Frontal cortex (tissue), 4 donors: Measurements from ENCODE around the gene KRTAP10-9. TPM values are rescaled to one million over a fixed set of nuclear protein-coding genes. Genes with fewer than 3 reads are reported as not detected.
"Not testable (repeated sequence)": the region's sequence is repeated elsewhere in the genome, so short reads cannot be mapped to it uniquely, and the experiment has no call there.

Source experiments
- DNase-seq, 2 donors: peaks; one replicate each; pipeline ENCODE4 v3.0.0; 2012; ENCODE audit warnings: low spot score in 2 of 2
- FAIRE-seq: peaks from 2 replicates; lab custom pipeline; 2012; peaks lifted over from hg19 to GRCh38; lab: Jason Lieb, UNC
- total RNA-seq: library from RNA; depleted of rRNA; stranded (reverse); fragments of >200 nt; gene quantifications from one replicate; pipeline ENCODE4 v1.2.3, GENCODE V29; 2014
- donor health status: control.
- donor health status: control.
- donor health status: control.

KRTAP10-9 gene
- total RNA-seq, 1 donor from 2014 or later: not detected

DNA sequence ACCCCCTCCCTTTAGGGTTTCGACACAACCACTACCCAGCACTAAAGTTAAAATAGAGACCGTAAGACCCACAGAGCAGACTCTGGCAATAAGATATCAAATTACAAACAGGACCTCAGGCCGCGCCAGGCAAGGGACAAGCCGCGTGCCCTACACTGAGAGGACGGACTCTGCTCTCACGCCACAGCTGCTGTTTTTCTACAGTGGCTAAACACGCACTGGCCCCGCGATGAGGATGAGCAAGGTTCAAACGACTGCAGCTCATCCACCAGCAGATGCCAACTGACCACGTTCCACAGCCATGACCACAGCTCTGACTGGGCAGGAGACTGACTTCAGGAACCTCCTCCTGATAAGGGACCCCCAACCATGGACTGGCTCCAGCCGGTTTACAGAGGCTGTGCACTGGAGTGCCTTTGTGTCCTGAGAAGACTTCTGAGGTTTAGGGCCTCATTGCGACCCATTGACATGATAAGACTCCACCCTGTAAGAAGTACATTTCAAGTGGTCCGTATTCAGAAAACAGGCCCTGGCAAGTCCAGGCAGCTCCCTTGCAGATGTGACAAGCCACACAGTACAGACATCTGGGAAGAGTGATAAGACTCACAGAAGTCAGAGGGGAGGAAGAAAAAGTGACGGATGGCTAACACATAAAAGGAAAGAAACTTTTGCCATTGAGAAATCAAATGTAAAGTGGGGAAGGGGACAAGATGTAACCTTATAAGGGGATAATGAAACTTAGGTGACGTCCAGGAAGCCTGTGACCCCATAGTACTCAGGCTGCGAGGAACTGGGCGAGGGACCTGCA is 33.1 kb upstream of the KRTAP10-9 start:
- DNase-seq (no peak), FAIRE-seq (no peak)

DNA sequence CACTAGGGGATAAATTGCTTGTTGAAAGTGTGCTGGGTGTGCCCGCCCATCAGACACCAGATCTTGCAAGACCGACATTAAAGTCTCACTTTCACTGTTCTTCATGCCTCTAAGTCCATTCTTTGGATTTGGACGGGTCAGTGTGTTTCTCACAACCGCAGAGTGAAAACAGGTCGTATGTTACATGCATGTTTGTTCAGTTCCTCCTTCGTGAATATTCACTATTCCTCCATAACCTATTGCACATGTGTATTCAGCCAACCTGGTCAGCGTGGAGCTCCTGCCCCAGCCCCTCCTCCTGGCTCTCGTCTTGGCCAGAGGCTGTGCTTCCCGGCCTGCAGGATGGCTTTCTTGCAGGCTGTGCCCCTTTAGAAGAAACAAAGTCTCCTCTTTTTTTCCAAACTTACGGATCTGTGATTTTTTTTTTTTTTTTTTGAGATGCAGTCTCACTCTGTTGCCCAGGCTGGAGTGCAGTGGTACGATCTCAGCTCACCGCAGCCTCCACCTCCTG is 32.4 kb upstream of the KRTAP10-9 start:
- no peak for DNase-seq
- no peak for FAIRE-seq

DNA sequence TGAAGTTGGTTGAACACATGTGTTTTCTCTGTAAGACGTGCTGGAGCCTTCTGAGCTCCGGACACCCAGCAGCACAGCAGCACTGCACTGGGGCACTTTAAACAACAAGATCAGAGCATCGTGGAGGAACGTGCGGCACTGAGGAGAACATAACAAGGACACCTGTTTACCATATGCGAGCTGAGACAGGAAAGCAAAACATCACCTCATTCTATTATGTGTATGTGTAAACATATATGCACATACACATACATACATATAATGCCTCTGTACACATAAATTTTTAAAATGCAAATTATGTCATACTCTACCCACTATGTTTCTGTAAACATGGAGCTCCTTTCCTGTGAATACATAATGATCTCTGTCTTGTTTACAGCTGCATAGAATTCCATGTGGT is 31.4 kb upstream of the KRTAP10-9 start:
- no peak for FAIRE-seq
- no peak for DNase-seq

DNA sequence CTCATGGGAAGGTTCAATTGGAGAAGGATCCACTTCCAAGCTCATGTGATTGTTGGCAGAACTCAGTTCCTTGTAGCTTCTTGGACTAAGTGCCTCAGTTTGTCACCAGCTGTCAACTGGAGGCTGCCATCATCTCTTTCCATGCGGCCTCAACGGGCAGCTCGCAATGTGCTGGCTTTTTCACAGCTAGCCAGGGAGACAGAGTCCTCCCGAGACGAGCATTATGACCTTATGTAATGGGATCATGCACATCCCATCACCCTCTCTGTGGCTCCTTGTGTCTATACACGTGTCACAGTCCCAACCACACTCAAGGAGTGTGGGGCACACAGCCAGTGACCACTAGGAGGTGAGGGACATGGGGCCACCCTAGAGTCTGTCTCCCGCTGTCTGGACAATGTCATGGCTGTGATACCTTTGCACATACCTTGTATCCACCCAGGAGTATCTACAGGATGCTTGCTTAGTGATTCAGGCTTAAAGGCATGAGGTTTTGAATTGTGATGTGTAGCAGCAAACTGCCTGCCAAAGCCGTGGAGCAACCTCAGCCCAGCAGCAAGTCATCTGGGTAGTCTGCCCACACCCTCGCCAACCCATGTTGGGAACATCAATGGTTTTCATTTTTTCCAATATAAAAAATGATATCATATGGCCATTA is 30.7 kb upstream of the KRTAP10-9 start:
- DNase-seq (no peak), FAIRE-seq (no peak)

DNA sequence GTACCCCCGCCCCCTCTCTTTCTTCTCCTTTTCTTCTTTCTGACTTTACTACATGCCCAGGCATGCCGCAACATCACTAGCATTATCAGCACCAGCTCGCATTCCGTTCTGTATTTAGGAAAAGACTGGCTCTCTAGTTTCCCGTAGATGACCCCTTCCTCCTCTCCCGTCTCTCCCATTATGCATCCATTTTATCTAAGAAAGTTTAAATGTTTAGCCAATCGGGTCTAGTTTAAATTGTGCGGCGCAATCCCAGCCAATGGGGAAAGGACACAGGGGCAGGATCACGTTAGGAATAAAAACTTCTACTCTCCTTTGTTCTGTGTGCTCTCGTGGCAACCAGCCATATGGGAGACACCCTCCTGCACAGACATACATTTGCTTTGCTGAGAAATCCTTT is 28.8 kb upstream of the KRTAP10-9 start:
- no peak for DNase-seq
- no peak for FAIRE-seq

DNA sequence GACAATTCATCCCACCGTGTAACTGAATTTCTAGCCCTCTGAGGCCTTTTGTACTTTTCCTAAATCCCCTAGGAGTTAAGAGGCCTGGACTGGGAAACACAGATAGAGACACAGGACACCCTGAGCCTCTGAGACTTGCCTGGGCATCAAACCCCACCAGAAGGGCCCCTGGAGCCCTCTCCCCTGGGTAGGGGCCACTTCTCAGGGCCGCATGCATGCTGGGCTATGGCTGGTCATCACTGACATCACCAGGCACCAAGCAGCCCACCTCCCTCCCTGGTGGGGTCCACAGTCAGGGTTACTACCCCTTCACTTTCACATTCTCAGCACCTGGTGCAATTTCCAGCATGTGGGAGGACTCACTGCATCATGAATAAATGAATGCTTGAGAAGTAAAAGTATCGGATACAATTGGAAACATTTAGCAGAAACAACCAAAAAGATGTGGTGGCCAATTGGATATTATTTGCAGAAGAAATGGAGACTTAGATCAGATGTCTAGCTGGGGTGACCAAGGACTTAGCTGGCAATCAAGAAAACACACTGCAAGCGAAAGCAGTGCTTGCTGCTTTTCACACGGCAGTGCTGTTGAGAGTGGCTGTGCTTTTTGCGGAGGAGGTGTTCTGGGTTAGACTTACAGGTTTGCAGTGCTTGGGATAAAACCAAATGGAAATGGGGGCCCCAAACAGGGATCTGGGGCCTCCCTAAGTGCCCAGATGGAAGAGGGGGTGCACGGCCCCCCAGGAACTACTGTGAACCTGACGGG is 27.4 kb upstream of the KRTAP10-9 start:
- FAIRE-seq: no peak
- DNase-seq: no peak

DNA sequence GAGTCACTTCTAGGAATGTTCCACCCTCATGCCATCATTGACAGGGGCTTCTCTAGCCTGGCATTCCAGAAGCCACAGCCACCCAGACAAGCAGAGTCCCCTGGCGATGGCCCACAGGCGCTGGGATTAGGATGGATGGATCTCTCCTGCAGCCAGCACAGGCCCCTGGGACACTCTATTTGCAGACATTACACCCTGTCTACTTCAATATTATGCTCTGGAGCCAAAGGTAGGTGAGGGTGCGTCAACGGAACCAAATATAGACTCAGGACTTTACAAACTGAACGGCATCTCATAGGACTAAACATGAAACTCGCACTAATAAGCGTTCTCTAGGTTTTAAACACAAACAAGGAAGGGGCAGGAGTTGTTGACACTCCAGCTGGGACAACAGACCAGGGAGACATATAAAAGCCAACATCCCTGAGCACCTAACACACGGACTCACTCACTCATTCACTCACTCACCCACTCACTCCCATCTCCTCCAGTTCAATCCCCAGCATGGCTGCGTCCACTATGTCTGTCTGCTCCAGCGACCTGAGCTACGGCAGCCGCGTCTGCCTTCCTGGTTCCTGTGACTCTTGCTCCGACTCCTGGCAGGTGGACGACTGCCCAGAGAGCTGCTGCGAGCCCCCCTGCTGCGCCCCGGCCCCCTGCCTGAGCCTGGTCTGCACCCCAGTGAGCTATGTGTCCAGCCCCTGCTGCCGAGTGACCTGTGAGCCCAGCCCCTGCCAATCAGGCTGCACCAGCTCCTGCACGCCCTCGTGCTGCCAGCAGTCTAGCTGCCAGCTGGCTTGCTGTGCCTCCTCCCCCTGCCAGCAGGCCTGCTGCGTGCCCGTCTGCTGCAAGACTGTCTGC is 26.5 kb upstream of the KRTAP10-9 start, which contains the start of gene KRTAP10-7:
KRTAP10-7 (plus strand) TSS at position 480 of the 861 bp plus-strand sequence; CDS start at position 505, 25 bp downstream.
- FAIRE-seq, DNase-seq: not testable (repeated sequence)

DNA sequence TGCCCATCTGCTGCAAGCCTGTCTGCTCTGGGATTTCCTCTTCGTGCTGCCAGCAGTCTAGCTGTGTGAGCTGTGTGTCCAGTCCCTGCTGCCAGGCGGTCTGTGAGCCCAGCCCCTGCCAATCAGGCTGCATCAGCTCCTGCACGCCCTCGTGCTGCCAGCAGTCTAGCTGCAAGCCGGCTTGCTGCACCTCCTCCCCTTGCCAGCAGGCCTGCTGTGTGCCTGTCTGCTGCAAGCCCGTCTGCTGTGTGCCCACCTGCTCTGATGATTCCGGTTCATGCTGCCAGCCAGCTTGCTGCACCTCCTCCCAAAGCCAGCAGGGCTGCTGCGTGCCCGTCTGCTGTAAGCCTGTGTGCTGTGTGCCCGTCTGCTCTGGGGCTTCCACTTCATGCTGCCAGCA is 25.8 kb upstream of the KRTAP10-9 start:
- not testable (repeated sequence) for DNase-seq, FAIRE-seq

DNA sequence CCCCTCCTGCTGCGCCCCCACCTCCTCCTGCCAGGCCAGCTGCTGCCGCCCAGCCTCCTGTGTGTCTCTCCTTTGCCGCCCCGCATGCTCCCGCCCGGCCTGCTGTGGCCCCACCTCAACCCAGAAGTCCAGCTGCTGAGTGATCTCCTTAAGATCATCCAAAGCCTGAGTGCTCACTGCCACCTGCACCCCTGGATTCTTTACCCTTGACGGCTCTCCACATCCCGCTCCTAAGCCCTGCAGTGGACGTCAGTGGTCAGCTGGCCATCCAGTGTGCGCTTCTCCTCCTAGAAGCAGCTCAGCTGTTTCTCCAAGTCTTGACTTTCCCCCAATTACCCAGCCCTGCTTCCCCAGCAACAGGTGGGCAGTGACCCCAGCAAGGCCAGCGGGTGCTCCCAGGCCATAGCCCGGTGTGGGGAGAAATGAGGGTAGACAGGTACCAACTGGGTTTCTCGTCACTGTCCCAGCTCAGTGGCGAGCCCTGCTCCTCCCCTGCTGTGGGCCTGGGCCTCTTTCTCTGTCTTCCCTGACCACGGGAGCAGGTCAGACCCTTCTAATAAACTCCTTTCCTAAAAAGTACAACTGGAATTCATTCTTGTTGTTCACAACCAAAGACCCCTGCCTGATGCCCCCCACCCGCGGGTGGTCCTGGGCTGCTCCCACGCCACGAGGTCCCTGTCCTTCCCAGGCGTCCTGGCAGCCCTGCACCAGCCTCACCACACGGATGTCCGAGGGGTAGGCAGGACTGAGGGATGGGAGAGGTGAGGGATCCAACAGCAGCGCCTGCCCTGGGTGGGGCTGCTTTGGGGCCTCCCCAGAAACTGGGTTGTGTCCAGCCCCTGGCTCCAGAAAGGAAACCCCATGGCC is 25.1 kb upstream of the KRTAP10-9 start:
- FAIRE-seq (no peak), DNase-seq (no peak)

DNA sequence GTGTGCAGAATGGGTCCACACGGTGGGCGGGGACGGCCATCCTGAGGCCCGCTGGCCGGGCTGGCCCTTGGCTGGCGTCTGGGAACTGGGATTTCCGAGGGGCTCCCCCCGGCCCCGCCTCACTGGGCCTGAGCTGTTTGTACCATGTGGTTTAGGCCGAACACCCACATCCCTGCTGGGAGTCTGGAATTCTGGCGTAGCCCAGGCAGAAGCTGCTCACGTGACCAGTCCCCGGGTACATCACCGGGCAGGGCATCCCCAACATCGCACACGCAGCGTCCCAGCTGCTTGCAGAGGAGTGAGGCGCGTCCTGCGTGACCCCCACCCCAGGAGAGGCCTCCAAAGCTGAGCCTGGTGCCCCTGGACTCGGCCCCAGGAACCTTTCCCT is 24.4 kb upstream of the KRTAP10-9 start:
- no peak for FAIRE-seq
- DNase-seq: no peak

DNA sequence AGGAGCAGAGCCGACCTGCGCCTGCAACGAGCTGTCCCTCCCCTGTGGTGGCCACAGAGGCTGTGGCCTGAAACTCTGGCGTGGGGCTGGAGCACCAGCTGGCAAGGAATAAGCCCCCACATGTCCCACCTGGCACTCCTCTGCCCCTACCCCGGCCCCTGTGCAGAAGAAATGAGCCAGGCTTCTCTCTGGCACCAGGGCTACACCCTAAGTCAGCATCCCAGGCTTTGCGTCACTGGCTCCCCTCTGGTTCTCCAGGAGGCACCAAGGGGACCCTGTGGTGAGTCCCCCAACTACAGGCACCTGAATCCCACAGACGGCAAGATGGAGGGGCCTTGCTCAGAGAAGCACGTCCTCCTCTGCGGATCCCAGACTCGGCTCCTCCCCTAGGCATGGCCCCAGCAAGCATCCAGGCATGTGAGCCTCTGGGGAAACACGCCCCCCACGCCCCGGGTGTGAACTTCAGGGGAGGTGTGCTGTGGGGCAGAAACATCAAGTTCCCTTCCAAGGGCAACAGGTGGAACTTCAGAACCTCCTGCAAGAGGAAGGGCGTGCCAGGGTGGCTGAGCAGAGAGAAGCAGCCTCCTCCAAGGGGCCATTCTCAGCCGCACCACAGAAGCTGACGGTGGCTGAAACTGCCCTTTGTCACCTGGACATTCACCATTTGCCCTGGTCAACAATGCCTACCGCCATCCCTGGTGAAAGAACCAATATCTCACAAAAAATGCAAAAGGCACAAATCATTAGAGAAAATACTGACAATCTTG is 23.6 kb upstream of the KRTAP10-9 start:
- DNase-seq: no peak
- FAIRE-seq: no peak

DNA sequence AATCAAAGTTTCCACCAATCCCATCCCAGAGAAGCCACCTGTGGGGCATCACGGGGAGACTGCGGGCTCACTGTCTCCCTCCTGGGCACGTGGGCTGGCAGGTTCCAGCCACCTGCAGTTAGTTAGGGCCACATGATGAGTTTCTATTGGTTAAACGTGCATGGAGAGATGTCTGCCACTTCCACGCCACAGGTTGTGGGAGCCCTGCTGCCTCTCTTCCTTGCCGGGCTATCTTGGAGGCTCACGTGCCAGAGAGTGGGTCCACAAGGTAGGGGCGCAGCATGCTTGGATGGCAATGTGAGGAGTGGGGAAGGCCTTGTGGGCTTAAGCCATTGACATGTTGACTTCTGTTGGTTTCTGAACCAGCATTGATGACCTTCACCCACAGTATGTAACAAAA is 23.0 kb upstream of the KRTAP10-9 start:
- no peak for FAIRE-seq
- no peak for DNase-seq

DNA sequence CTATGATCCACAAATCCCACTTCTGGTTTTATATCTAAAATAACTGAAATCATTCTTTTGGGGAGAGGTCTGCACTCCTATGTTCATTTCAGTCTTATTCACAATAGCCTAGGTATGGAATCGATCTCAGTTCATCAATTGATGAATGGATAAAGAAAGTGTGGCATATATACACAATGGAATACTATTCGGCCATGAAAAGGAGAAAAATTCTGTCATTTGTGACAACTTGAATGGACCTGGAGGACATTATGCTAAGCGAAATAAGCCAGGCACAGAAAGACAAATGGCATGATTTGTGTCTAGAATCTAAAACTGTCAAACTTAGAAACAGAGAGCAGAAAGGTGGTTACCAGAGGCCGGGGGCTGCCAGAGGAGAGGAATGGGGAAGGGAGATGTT is 20.4 kb upstream of the KRTAP10-9 start:
- FAIRE-seq (no peak), DNase-seq (no peak)

DNA sequence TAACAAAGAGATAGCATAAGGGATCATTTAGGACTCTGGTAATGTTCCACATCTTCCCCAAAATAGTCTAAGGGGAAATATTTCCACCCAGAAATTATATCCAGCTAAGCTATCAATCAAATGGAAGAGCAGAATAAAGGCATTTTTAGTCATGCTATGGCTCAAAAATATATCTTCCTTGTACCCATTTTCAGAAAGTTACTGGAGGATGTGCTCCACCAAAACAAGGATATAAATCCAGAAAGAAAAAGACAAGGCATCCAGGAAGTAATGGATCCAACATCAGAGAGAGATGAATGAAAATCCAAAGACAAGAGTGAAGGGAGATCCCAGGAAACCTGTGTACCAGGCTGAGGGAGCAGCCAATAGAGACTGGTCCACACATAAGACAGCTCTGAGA is 17.7 kb upstream of the KRTAP10-9 start:
- no peak for FAIRE-seq
- DNase-seq: no peak

DNA sequence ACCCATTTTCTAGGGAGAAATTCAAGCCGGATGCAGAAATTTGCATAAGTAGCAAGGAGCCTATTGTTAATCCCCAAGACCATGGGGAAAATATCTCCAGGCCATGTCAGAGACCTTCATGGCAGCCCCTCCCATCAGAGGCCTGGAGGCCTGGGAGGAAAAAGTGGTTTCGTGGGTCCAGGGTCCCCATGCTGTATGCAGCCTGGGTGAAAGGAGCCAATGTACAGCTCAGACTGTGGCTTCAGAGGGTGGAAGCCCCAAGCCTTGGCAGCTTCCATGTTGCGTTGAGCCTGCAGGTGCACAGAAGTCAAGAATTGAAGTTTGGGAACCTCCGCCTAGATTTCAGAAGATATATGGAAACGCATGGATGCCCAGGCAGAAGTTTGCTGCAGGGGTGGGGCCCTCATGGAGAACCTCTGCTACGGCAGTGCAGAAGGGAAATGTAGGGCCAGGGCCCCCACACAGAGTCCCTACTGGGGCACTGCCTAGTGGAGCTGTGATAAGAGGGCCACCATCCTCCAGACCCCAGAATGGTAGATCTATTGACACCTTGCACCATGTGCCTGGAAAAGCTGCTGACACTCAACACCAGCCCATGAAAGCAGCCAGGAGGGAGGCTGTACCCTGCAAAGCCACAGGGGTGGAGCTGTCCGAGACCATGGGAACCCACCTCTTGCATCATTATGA is 16.6 kb upstream of the KRTAP10-9 start:
- not testable (repeated sequence) for DNase-seq

DNA sequence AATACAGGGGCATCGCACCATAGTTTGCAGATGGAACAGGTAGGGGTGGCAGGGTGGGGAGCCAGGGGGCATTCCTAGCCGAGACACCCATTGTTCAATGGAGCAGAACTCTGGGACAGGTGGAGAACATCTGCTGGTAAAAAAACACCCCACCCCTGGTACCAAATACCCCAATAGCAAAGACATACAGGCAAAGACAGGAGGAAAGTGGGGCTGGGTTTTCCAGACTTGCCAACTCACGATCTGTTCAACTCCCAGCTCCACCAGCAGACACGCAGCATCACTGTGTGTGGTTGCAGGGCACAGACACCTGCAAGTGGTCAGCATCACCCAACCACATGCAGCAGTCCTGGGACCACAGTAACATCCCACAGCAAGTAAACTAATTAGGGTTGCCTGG is 15.3 kb upstream of the KRTAP10-9 start:
- FAIRE-seq (no peak), DNase-seq (no peak)

More for the DNA sequence above, 16.6 kb upstream of the KRTAP10-9 start:
- FAIRE-seq: not testable (repeated sequence)

DNA sequence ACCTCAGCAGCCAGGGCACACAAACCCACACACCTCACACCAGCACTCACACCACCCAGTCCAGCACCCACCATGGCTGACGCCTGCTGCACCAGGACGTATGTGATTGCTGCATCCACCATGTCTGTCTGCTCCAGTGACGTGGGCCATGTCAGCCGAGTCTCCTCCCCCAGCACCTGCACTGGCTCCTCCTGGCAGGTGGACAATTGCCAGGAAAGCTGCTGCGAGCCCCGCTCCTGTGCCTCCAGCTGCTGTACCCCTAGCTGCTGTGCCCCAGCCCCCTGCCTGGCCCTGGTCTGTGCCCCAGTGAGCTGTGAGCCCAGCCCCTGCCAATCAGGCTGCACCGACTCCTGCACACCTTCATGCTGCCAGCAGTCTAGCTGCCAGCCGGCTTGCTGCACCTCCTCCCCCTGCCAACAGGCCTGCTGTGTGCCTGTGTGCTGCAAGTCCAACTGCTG is 14.8 kb upstream of the KRTAP10-9 start, which contains the start of gene KRTAP10-8:
KRTAP10-8 (plus strand) TSS at position 51 of the 458 bp plus-strand sequence; CDS start at position 73, 22 bp downstream.
- FAIRE-seq: no peak
- no peak for DNase-seq
